Measurements from ENCODE around the gene IGFLR1.

Gene IGFLR1, protein sequence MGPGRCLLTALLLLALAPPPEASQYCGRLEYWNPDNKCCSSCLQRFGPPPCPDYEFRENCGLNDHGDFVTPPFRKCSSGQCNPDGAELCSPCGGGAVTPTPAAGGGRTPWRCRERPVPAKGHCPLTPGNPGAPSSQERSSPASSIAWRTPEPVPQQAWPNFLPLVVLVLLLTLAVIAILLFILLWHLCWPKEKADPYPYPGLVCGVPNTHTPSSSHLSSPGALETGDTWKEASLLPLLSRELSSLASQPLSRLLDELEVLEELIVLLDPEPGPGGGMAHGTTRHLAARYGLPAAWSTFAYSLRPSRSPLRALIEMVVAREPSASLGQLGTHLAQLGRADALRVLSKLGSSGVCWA

DNA sequence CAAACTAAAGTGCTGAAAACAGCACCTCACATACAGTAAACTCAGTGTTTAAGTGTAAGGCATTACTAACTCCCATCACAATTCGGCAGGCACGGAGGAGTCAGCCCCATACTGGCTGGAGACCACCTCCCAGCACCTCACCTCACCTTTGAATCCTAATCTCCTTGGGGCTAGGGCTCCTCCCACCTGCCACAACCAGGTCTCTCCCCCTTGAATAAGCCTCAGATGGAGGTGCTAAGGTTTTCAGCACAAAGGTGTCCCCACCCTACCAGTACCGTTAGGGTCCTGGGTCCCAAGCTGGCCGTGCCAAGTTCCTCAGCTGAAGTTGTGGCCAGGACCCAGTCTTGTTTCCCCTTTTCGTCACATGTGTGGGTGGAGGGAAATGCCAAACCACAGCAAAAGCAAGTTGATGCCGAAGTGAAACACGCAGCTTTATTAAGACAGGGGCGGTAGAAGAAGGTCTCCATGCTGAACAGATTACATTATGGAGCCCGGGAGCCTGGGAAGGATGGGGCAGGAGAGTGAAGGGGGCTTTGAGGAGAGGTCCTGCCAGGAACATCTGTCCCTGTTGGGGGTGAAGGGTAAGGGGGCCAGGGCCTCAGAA, at the start of gene IGFLR1:
IGFLR1 (minus strand) TSS at position 332 of the 604 bp plus-strand sequence. CDS start 1,272 bp downstream, outside the sequence.
- DNase-seq (ENCODE audit: low read depth): peak; percentile 64

DNA sequence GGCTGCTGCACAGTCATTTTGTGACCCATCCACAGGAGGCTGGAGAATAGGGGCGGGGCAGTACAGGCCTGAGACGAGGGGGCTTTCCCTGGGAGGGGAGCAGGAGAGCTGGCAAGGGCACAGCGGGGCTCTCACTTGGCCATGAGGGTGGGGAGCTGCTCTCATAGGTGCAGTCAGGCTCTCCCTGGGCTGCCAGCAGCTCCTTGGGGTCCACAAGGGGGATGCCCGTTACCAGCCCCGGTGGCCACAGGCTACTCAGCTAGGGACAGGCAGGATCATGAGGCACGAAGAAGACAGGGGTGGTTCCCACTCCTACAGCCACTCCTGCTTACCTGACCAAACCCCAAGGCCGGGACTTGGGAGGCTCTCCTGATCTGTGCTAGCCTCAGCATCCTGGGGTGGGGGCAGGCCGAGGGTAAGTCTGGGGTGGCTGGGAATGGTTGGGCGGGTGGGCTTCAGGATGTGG, 49.6 kb upstream of the IGFLR1 start:
- no peak for DNase-seq (ENCODE audit: low read depth)

DNA sequence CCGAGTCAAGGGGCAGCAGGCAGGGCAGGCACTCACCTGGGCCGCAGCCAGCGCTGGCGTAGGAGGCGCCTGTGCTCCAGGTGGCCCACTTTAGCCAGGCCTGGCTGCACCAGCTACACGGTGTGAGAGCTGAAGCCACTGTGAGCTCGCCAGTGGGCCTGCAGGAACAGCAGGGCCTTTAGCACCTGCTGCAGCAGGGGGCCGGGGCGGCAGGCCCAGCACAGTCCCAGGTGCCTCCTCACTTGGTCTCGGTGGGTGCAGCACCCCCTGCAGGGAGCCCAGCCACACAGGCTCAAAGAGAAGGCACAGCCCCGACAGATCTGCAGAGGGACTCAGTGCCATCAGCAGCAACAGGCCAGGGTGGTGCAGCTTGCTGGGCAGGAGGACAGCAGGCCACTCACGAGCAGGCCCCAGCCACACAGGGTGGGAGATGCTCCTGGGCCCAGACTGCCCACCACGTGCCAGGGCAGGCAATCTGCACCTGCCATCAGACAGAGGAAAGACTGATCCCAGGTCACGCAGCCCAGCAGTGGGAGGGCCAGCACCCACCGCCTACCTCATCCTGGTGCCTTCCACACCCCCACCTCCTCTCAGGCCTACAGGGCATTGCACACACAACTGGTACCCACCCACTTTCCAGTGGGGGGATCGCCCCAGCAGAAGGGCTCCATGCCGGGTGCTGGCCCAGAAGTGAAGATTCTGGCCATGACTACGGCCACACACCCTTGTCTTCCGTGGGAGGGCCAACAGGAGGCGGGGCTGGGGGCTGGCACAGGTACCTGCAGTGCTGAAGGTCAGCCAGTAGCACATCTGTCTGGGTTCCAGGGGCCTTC, 48.9 kb upstream of the IGFLR1 start:
- DNase-seq (ENCODE audit: low read depth): no peak

DNA sequence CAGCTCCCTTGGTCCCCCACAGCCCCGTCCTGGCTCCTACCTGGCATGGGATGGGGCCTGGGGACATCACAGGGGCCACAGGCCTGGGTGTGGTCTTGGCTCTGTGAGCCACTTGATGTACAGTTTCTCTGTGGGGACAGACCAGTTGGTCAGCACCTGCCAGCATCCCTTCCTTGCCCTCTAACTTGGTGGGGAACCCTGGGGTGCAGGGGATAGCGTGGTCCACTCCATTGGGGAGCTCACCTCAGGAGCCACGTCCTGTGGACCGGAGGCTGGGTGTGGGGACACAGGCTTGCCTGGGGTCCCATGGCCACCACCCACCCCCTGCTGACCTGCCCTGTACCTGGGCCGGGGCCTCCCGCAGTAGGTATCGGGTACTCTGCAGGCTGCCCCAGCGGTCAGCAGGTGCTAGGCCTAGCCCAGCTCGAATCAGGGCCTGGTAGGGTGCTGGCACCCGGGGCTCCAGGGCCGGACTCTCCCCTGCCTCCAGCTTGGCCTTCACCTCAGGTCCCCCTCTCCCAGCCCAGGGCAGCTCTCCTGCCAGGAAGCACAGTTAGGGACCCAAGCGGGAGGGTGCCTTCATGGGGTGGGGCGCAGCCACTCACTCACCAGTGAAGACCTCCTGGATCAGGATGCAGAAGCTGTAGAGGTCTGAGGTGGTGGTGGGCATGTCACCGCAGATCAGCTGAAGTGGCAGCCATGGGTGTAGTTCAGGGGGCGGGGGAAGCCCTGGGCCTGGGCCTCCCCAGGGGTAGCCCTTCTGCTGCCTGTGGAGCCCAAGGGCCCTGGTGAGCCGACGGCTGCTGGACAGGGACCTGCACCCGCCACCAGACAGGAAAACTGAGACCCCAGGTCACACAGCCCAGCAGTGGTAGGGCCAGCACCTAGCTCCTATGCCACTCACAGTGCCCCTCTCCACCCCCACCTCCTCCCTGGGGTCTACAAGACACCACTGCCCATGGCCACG, 48.0 kb upstream of the IGFLR1 start:
- DNase-seq (ENCODE audit: low read depth): no peak

DNA sequence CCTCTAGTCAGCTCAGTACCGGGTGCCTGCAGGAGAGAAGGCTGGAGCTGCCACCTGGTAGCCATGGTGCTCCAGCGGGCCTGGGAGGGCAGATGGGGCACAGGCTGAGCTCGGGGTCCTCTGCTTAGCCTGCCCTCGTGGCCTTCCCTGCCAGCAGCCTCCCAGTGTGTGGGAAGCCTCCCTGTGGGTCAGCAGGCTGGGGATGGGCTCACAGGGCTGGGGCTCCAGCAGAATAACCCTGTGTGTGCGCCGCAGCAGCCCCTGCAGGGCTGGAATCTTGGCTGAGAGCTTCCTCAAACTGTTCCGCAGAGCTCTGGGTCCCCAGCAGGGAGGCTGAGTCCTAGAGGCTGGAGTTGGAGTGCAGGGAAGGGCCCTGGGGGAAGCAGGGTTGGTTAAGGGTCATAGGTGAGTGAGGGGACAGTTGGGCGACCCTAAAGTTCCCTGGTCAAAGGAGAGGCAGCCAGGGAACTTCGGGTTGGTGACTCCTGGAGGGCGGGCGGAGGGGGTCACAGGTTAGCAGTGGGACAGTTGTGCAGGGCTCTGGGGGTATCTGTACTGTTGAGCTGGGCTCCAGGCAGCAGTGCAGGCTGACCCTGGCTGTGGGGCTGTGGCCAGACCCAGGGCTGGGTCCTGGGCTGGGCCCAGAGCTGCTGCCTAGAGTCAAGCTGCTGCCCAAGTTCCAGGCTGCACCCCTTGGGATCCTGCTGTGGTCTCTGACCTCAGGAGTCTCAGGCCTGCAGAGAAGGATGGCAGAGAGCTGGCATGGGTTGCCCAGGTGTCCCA, 47.1 kb upstream of the IGFLR1 start:
- no peak for DNase-seq (ENCODE audit: low read depth)

DNA sequence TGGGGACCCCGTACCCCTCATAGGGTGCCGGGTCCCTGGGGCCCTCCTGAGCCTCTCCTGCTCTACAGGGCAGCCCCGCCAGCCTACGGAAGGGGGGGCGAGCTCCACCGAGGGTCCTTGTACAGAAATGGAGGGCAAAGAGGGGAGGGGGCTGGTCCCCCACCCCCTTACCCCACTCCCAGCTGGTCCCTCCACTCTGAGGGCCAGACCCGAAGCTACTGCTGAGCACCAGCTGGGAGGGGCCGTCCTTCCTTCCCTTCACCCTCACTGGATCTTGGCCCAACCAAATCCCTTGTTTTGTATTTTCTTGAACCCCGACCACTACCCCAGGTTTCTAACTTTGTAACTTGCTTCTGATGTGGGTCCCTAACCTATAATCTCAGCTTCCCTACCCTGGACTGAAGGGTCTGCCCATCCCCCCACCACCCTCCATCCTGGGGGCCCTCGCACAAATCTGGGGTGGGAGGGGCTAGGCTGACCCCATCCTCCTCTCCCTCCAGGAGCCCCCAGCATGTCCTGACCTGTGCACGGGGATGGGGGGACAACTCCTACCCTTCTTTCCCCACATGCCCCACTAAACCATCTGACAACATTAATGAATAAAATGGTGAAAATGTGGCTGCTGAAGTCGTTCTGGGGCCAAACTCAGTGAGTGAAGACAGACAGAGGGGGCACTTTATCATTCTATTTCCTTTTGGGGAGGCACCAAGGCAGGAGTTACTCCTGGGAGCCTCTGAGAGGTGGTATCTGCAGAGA, 46.1 kb upstream of the IGFLR1 start:
- no peak for DNase-seq (ENCODE audit: low read depth)

DNA sequence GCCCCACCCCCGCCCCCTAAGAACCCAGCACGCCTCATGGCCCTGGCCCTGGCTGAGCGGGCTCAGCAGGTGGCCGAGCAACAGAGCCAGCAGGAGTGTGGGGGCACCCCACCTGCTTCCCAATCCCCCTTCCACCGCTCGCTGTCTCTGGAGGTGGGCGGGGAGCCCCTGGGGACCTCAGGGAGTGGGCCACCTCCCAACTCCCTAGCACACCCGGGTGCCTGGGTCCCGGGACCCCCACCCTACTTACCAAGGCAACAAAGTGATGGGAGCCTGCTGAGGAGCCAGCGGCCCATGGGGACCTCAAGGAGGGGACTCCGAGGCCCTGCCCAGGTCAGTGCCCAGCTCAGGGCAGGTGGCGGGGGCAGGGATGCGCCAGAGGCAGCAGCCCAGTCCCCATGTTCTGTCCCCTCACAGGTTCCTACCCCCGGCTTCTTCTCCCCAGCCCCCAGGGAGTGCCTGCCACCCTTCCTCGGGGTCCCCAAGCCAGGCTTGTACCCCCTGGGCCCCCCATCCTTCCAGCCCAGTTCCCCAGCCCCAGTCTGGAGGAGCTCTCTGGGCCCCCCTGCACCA, 45.1 kb upstream of the IGFLR1 start:
- DNase-seq (ENCODE audit: low read depth): no peak

DNA sequence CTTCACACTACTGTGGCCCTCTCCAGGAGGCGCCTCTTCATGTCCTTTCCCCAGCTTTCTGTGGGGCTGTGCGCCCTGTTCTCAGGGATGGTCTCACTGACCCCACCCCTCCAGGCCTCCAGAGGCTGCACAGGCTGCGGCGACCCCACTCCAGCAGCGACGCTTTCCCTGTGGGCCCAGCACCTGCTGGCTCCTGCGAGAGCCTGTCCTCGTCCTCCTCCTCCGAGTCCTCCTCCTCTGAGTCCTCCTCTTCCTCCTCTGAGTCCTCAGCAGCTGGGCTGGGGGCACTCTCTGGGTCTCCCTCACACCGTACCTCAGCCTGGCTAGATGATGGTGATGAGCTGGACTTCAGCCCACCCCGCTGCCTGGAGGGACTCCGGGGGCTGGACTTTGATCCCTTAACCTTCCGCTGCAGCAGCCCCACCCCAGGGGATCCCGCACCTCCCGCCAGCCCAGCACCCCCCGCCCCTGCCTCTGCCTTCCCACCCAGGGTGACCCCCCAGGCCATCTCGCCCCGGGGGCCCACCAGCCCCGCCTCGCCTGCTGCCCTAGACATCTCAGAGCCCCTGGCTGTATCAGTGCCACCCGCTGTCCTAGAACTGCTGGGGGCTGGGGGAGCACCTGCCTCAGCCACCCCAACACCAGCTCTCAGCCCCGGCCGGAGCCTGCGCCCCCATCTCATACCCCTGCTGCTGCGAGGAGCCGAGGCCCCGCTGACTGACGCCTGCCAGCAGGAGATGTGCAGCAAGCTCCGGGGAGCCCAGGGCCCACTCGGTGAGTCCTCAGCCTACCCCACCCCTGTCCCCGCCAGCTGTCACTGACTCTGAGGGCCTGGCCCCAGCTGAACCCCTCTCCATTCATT, 44.3 kb upstream of the IGFLR1 start:
- DNase-seq (ENCODE audit: low read depth): no peak

DNA sequence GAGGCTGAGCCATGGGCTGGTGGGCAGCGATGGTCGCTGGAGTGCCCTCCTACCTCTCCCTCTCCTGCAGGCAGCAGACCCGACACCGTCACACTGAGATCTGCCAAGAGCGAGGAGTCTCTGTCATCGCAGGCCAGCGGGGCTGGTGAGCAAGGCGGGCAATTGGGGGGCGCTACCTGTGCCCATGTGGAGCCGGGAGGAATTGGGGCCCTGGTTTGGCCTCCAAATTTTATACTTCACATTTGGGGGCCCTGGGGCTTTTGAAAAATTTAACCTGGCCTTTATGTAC, 43.0 kb upstream of the IGFLR1 start:
- no peak for DNase-seq (ENCODE audit: low read depth)

DNA sequence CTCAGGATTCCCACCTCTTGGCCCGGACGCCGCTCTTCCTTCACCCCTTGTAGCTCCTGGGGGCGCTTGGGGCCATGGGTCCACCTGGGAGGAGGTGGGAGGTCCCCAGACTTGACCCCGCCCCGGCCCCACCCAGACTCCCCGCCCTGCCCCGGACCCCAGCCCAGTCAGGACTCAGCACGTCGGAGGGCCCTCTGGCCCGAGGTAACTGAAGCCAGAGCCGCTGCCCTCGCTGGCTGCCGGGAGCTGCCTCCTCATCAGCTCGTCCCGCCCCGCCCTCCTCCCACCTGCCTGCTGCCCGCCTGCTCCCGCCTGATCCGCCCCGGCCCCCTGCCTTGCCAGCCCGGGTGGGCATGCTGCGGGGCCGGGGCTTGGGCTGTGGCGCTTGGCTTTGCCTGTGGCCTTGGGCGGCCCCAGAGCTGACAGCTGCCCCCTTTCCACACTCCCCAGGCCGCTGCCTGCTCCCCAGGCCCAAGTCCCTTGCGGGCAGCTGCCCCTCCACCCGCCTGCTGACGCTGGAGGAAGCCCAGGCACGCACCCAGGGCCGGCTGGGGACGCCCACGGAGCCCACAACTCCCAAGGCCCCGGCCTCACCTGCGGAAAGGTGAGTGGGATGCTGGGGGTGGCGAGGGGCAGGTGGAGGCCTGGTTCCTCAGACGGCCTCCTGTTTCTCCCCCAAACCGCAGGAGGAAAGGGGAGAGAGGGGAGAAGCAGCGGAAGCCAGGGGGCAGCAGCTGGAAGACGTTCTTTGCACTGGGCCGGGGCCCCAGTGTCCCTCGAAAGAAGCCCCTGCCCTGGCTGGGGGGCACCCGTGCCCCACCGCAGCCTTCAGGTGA, 42.5 kb upstream of the IGFLR1 start:
- no peak for DNase-seq (ENCODE audit: low read depth)

DNA sequence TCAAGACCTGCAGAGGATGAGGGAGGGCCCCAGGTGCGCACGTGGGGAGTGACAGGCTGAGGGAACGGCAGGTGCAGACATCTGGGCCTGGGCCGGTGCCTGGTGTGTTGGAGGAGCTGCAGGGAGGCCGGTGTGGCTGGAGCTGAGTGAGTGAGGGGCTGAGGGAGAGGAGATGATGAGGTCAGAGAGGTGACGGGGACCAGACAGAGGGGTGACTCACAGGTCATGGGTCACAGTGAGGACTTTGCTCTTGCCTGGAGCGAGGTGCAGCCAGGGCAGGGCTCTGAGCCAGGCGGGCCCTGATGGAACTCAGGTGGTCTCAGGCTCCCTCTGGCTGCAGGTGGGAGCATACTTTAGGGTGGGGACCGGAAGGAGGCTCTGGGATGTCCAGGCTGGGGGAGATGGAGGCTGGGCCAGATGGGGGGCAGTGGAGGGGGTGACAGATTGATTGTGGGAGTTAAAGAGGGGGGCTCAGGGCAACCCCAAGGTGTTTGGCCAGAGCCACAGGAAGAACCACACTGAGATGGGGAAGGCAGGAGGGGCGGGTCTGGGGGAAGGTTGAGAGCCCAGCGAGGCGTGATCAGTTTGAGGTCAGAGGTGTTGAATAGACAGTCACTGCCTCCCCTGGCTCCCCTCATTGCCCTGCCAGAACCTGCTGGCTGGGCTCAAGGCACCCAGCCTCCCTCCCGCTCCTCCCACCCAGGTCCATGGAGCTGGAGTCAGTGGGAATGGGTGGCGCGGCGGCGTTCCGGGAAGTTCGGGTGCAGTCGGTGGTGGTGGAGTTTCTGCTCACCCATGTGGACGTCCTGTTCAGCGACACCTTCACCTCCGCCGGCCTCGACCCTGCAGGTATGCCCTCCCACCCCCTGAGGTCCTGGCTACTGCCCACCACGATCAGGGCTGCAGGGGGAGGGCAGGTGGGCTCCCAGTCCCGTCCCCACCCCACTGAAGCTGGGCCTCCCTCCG, 41.5 kb upstream of the IGFLR1 start:
- DNase-seq (ENCODE audit: low read depth): no peak

DNA sequence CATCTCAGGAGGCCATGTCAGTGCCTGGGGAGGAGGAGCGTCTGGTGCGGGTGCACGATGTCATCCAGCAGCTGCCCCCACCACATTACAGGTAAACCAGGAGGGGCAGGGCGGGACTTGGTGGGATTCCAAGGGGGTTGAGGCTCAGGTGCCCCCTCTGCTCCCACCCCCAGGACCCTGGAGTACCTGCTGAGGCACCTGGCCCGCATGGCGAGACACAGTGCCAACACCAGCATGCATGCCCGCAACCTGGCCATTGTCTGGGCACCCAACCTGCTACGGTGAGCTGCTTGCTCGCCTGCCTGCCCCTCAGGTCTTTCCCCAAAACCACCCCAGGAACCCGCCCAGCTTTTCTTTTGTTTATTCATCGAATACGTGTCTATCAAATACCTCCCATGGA, 40.3 kb upstream of the IGFLR1 start:
- DNase-seq (ENCODE audit: low read depth): no peak

DNA sequence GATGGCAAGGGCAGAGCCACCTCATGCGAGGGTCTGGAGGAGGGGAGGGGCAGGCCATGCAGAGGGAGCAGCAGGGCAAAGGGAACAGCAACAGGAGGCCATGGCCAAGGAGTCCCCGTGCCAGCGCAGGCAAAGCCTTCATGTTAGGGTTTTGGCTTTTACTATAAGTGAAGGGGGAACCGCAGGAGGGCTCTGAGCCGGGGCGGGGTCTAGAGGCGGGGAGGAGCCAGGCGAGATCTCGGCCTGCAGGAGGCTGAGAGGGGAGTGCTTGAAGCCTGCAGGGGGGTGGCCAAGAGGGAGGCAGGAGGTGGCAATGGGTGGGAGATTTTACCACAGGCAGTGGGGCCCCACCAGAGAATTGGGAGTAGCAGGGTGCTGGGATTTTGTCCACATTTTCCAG, 39.4 kb upstream of the IGFLR1 start:
- DNase-seq (ENCODE audit: low read depth): no peak

DNA sequence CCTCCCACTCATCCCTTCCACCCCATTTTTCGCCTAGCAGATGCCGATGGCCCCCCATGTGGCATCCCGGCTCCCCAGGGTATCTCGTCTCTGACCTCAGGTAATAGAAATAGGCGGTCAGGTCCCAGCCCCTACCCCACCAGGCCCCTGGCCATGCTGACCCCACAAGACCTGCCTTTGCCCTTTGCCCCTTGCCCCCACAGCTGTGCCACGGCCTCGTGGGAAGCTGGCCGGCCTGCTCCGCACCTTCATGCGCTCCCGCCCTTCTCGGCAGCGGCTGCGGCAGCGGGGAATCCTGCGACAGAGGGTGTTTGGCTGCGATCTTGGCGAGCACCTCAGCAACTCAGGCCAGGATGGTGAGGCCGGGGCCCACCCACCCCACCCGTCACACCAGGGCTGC, 38.5 kb upstream of the IGFLR1 start:
- no peak for DNase-seq (ENCODE audit: low read depth)

DNA sequence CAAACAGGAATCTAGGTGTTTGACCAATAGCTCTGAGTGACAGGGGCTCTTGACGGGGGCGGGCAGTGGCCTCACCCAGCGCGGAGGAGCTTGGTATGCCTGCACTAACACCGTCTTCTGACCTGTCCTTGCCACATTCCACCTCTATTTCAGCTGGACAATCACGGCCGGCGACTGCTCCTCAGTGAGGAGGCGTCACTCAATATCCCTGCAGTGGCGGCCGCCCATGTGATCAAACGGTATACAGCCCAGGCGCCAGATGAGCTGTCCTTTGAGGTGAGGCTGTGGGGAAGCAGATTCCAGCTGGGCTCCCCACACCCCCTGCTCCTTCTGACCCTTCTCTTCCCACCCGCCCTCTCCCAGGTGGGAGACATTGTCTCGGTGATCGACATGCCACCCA, 37.8 kb upstream of the IGFLR1 start:
- no peak for DNase-seq (ENCODE audit: low read depth)

DNA sequence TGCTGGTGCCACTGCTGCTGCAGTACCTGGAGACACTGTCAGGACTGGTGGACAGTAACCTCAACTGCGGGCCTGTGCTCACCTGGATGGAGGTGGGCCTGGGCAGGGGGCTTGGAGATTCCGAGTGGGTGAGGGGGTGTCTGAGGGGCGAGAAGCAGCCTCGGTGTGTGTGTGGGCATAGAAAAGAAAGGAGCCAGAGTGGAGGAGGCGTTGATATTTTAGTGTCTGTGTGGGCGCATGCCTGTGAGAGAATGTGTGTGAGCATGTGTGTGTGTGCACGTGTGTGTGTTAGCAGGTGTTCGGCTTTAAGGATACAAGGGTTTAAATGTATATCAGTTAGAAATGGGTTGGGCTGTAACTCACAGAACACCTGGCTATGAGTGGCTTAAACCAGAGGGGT, 36.8 kb upstream of the IGFLR1 start:
- no peak for DNase-seq (ENCODE audit: low read depth)

DNA sequence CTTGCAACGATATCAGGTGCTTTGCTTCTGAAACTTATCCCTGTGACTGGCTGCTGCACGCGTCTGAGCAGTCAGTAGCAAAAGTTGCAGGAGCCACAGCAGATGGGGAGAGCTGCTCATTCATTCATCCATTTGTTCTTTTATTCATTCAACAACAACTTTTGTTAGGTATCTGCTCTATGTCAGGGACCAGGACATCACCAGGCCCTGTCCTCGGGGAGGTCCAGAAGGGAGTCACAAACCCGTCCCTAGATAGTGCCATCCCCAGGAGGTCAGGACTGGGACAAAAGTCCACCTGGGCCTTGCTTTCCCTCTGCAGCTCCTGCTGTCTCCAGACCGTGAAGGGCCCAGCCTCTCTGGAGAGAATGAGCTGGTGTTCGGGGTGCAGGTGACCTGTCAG, 35.7 kb upstream of the IGFLR1 start:
- DNase-seq (ENCODE audit: low read depth): no peak

Measured in activated T-cell treated with anti-CD3 and anti-CD28 coated beads for 48 hours (primary cell).